ENCODE results near the gene MEIOC.

The MEIOC gene

DNA sequence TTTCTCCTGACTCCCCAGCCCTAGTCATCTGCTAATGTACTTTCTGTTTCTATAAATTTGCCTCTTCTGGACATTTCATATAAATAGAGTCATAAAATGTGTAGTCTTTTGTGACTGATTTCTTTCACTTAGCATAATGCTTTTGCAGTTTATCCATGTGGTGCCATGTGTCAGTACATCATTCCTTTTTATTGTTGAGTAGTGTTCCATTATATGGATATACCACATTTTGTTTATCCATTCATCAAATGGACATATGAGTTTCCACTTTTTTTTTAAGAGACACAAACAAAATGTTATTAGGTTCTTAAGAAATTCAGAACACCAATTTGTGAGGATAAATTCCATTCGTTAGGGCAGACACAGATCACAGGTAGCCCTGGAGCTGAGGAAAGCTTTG lies 63.2 kb downstream of the MEIOC start:
- DNase-seq, result no peak

DNA sequence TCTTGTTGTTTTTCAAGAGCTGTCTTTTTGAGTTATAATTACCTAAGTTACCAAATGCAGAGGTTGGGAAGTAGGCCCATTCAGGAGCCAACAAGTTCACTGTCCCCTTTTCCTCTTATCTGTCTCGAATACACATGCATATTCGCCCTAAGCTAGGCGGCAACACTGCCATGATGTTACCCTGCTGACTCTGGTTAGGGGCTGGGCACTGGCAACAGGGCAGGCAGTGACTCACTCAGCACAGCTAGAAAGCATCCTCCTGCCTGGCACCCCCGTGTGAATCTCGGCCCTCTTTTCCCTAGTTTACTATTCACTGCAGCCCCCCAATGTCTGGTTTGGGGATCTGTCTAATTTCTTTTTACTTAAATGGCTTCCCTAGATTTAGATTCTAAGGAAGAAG lies 66.0 kb downstream of the MEIOC start:
- DNase-seq, result no peak

All from activated CD4-positive, alpha-beta T cell treated with anti-CD3 and anti-CD28 coated beads for 48 hours (primary cell).